GM12874 (cell line): ENCODE measurements around the gene CHKA.

ENCODE experiments used
- CTCF ChIP-seq: IDR thresholded peaks from 2 replicates; pipeline ENCODE4 v1.5.1; 2011; ENCODE audit warnings: low read depth, mild to moderate bottlenecking, control low read depth, low read length, moderate library complexity; ENCODE audit not compliant: insufficient read depth

CHKA gene

GRCh38 chr11:68121067-68121899, at the start of gene CHKA:
TSS of gene CHKA (minus strand) at chr11:68121388. CDS start at chr11:68121177, 211 bp downstream.
- TF ChIP-seq CTCF, result no peak

DNA sequence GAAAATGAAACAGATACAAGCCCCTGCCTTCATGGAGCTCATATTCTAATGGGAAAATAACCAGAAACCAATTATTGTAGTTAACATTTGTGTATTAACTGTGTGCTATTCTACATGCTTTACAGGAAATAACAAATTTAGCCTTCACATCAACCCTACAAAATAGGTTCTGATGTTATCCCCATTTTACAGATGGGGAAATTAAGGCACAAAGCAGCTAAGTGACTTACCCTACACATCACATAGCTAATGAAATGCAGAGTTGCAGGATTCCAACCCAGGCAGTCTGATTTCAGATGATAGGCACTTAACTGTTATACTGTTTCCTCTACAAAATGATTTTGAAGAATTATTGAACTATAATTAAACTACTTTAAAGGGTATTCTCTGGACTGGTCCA, 48.3 kb upstream of the CHKA start:
- TF ChIP-seq CTCF, result no peak

DNA sequence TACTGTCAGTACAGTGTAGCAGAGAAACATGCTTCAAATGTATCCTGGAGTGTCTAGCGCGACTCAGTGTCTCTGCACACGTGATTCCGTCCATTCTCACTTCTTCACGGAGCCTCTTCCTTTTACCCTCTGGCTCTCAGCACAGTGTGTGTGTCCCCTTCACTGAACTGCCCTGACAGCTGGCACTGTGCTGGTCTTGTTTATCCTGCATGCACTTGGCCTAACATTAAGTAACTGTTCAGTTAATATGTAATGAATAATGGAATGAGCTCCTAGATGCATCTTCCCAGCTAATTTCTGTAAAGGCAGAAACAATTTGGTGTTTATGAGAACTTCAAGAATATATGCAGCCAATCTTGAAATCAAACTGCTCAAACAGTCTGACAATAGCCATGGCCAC, 47.5 kb upstream of the CHKA start:
- no peak for TF ChIP-seq CTCF

DNA sequence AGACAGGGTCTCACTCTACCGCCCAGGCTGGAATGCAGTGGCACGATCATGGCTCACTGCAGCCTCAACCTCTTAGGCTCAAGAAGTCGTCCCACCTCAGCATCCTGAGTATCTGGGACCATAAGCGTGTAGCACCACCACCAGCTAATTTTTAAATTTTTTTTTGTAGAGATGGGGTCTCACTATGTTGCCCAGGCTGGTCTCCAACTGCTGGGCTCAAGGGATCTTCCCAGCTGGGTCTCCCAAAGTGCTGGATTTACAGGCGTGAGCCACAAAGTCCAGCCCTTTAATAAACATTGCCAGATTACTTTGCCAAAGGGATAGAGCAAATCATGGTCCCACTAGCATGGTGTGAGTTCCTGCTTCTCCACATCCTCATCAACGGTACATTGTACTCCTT, 46.3 kb upstream of the CHKA start:
- TF ChIP-seq CTCF, result no peak

GRCh38 chr11:68166969-68167368, 45.8 kb upstream of the CHKA start:
- TF ChIP-seq CTCF, result no peak

DNA sequence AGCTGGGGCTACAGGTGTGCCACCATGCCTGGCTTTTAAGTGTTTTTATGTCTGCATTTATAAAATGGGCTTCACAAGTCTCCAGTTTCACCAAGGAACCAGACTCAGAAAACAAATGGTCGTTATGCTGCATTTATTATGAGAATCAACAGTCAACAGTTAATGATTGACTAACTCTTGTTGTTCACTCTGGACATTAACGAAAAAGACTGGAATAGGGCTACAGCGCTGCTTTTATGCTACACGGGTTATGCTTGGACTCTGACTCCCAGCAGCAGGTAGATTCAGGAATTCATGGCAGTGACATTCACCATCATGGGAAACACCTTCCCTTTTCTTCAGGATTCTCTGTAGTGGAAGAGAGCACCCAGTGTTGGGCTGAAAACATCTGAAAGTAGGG, 44.4 kb upstream of the CHKA start:
- no peak for TF ChIP-seq CTCF

- TF ChIP-seq CTCF, result no peak
Observed at GRCh38 chr11:68164437-68164836, 43.2 kb upstream of the CHKA start.
